Heart right ventricle (tissue), 16 donors: ENCODE data around the gene LSP1. TPM values are rescaled to one million over a fixed set of nuclear protein-coding genes. Genes with fewer than 3 reads are reported as not detected.

Experiments used
- ATAC-seq, 8 donors: fragments of 200-7000 bp; cut with Tn5 transposase; one replicate each; pipeline ENCODE4 v1.9.1; 2020; ENCODE audit warnings: mild to moderate bottlenecking in 8 of 8, moderate library complexity in 8 of 8, moderate number of reproducible peaks in 1 of 8
- DNase-seq, 2 donors: peaks; one replicate each; pipeline ENCODE4 v3.0.0-alpha.2; 2020
- H3K27ac ChIP-seq, 10 donors: fragments of 200-600 bp; sonication (generic) in 2 of 10; one replicate each; pipeline versions ENCODE4 v1.5.0 to v1.8.0; 2020 to 2022; ENCODE audit warnings: mild to moderate bottlenecking in 3 of 10
- H3K27me3 ChIP-seq, 7 donors: fragments of 200-600 bp; one replicate each; pipeline ENCODE4 v1.8.0; 2021 to 2022; ENCODE audit warnings: mild to moderate bottlenecking in 2 of 7
- H3K36me3 ChIP-seq, 9 donors: fragments of 200-600 bp; sonication (generic) in 1 of 9; one replicate each; pipeline versions ENCODE4 v1.5.0 to v1.8.0; 2020 to 2022; ENCODE audit warnings: mild to moderate bottlenecking in 2 of 9
- H3K4me1 ChIP-seq, 9 donors: fragments of 200-600 bp; sonication (generic) in 1 of 9; one replicate each; pipeline versions ENCODE4 v1.5.0 to v1.8.0; 2020 to 2022; ENCODE audit warnings: mild to moderate bottlenecking in 4 of 9
- H3K4me3 ChIP-seq, 10 donors: fragments of 200-600 bp; sonication (generic) in 2 of 10; one replicate each; pipeline versions ENCODE4 v1.5.0 to v1.8.0; 2020 to 2022; ENCODE audit warnings: mild to moderate bottlenecking in 7 of 10, moderate library complexity in 2 of 10
- H3K9me3 ChIP-seq, 11 donors: fragments of 200-600 bp in 10 of 11; sonication (generic) in 2 of 11; one replicate each; pipeline versions ENCODE4 v1.5.0 to v1.8.0; 2013 to 2022; ENCODE audit warnings: mild to moderate bottlenecking in 2 of 11, control low read depth in 1 of 11, moderate library complexity in 1 of 11
- CTCF ChIP-seq, 9 donors: fragments of 200-600 bp; sonication (generic) in 2 of 9; IDR thresholded peaks; one replicate each; pipeline versions ENCODE4 v1.5.0 to v1.8.0; 2021 to 2022; ENCODE audit warnings: antibody characterized with exemption in 9 of 9, mild to moderate bottlenecking in 5 of 9, moderate library complexity in 1 of 9
- WGBS, 2 donors: extraction: QIAGEN DNeasy Blood & Tissue Kit; methylation state at CpG; one replicate each; pipeline ENCODE4 v1.1.7; 2013; ENCODE audit warnings: inconsistent platforms in 1 of 2; 5-methylcytosine and 5-hydroxymethylcytosine counted together
- intact Hi-C, 10 donors: fragments of 100-400 bp; cut with DNase I; formaldehyde crosslinking; loops; one replicate each; pipeline versions ENCODE4 v1.11.1 to v1.14.2; 2022
- polyA plus RNA-seq, 2 donors: library from polyadenylated mRNA; stranded (reverse); fragments of 200-250 nt; gene quantifications; one replicate each; pipeline ENCODE4 v1.2.3, GENCODE V29; 2013
- total RNA-seq, 10 donors: library from RNA; stranded (reverse); fragmentation: NEBNext Ultra II Directional in 3 of 10; extraction: Animal tissue kit (Norgen Biotek cat#: 25700) in 3 of 10; gene quantifications; one replicate each; pipeline versions ENCODE4 v1.2.1 to v1.2.4, GENCODE V29; 2021 to 2023
- donor health status: Arrhythmogenic right ventricular cardiomyopathy.
- donor health status: ischemic (EF 13 %, LVEDD 7.1; RV severe dilation, severe dysfunction).
- donor health status: healthy with polysubstance abuse.
- donor health status: DM: no; HTN: yes; CAD: no.
- donor health status: DM: no; HTN: no; CAD: no.
- donor health status: ischemic (EF 25% LVEDD 6.9; RV normal size, moderate dysfunction).
- donor health status: ischemic (EF 25% LVEDD 5.7; RV mildly dilated, moderate dysfunction).
- donor health status: healthy.
- donor health status: DM: yes; HTN: yes; CAD: no.
- donor health status: Ischemic cardiomyopathy.
- donor health status: ischemic (EF 35%, LVEDD 5.7; RV mildly dilated, moderate dysfunction).
- donor health status: nonischemic (EF 11% LVEDD 7.7; RV severe dilation, severe dysfunction).
- donor health status: DM: yes; HTN: yes; CAD: no.
- donor health status: PGD.
- donor health status: ischemic (EF 29% LVEDD 5.4; RV normal size, mild dysfunction).
- donor health status: nonischemic (EF 23%, LVEDD 6.1; RV moderate dilation, normal function).

LSP1 gene
- total and polyA plus RNA-seq, 12 donors, result 16.0 to 57.2 (median 21.4) TPM

GRCh38 chr11:1881442-1882264 lies 28.8 kb downstream of the LSP1 start:
- ATAC-seq (peak; percentile 23 to 78 (median 58)), DNase-seq (peak; percentile 75 to 78)
- peak overlapping the region in 2 of 10 donors; percentile 6 to 17 for H3K4me3 ChIP-seq
- TF ChIP-seq CTCF (IDR thresholded peaks at IDR 0.05), result no peak
- H3K4me1 ChIP-seq, result peaks cover 42 to 67% (median 55%) of the 10 kb centered on the region in 9 donors
- intact Hi-C loops, result loop anchor here in 9 of 10 donors (2.0 to 10.0 kb wide), 10 partner anchors 36 to 273 kb away; partner anchors contain the start of genes TNNT3 (in 6 of the 9) and TNNI2 (in 3 of the 9)
- H3K9me3 ChIP-seq, result no peaks in the 10 kb centered on the region
- WGBS, 2 donors, result 50 to 57% methylated on average over 41 to 43 of the region's 43 CpGs
- H3K36me3 ChIP-seq, result peaks cover 0 to 56% (median 0%) of the 10 kb centered on the region in 9 donors
- H3K27ac ChIP-seq, result peak overlapping the region; percentile 88 to 100 (median 96)
- no peaks in the 10 kb centered on the region for H3K27me3 ChIP-seq

- DNase-seq, result peak; percentile 86 to 91
- peak; percentile 87 to 96 (median 94) for TF ChIP-seq CTCF (IDR thresholded peaks at IDR 0.05)
- 32 to 33% methylated on average over 23 of the region's 23 CpGs for WGBS, 2 donors
- intact Hi-C loops, result loop anchor here in 9 of 10 donors (2.0 to 10.0 kb wide), 9 partner anchors 35 to 272 kb away; partner anchors contain the start of genes TNNT3 (in 6 of the 9) and TNNI2 (in 2 of the 9)
- Histone ChIP-seq H3K36me3 (peaks cover 0 to 65% (median 0%) of the 10 kb centered on the region in 9 donors), H3K27me3 (no peaks in the 10 kb centered on the region), H3K9me3 (no peaks in the 10 kb centered on the region), H3K4me1 (peaks cover 33 to 58% (median 46%) of the 10 kb centered on the region in 9 donors), H3K4me3 (peak overlapping the region in 1 of 10 donors; percentile 17), H3K27ac (peak overlapping the region; percentile 88 to 100 (median 96))
- ATAC-seq, result peak; percentile 72 to 88 (median 84)
These were observed 29.7 kb downstream of the LSP1 start for GRCh38 chr11:1882265-1883238.

- Histone ChIP-seq H3K27me3 (peaks cover 0 to 4% (median 0%) of the 10 kb centered on the region in 7 donors), H3K4me1 (peaks cover 27 to 56% (median 50%) of the 10 kb centered on the region in 9 donors), H3K27ac (peak overlapping the region in 7 of 10 donors; percentile 90 to 100 (median 97)), H3K9me3 (no peaks in the 10 kb centered on the region), H3K36me3 (peaks cover 0 to 76% (median 0%) of the 10 kb centered on the region in 9 donors), H3K4me3 (no peak overlapping the region)
- TF ChIP-seq CTCF (IDR thresholded peaks at IDR 0.05), result no peak
- intact Hi-C loops, result loop anchor here in 9 of 10 donors (2.0 to 10.0 kb wide), 9 partner anchors 34 to 271 kb away; partner anchors contain the start of genes TNNT3 (in 6 of the 9) and TNNI2 (in 2 of the 9)
- DNase-seq, result no peak
- ATAC-seq, result no peak
- 90 to 91% methylated on average over 14 of the region's 14 CpGs for WGBS, 2 donors
These were observed 30.7 kb downstream of the LSP1 start for GRCh38 chr11:1883346-1884302.
